ENCODE data around the gene GALNT16.

- TF ChIP-seq EZH2phosphoT487 (IDR thresholded peaks at IDR 0.05; ENCODE audit: borderline replicate concordance, low read depth, low read length) (no peak), CTCF (conservative IDR thresholded peaks at IDR 0.05; ENCODE audit: low read length) (peak; percentile 48)
Observed at GRCh38 chr14:69287098-69288010, 27.4 kb downstream of the GALNT16 start.

Data from OCI-LY7 (cell line).